ENCODE measurements around the gene C8B.

- TF ChIP-seq MYC (IDR thresholded peaks at IDR 0.05; ENCODE audit: low read depth, low read length) (no peak), MYC (CRISPR knock-in tag; IDR thresholded peaks at IDR 0.05; ENCODE audit: borderline replicate concordance, low read depth) (no peak), E2F1 (CRISPR knock-in tag; IDR thresholded peaks at IDR 0.05) (no peak), MAX (CRISPR knock-in tag; IDR thresholded peaks at IDR 0.05) (no peak), POLR2A (conservative IDR thresholded peaks at IDR 0.05) (no peak), CTCF (IDR thresholded peaks at IDR 0.05 in 2 of 3, conservative IDR thresholded peaks at IDR 0.05 in 1 of 3; ENCODE audit: insufficient read depth in 2 of 3, low read depth in 1 of 3, low read length in 3 of 3) (no peak), REST (IDR thresholded peaks at IDR 0.05; ENCODE audit: borderline replicate concordance) (no peak), REST (CRISPR knock-in tag; IDR thresholded peaks at IDR 0.05; ENCODE audit: low read depth) (no peak), ZNF583 (CRISPR knock-in tag; IDR thresholded peaks at IDR 0.05) (no peak), NR4A1 (CRISPR knock-in tag; IDR thresholded peaks at IDR 0.05) (no peak), NR4A1 (tag; IDR thresholded peaks at IDR 0.05) (no peak), RAD21 (CRISPR knock-in tag; conservative IDR thresholded peaks at IDR 0.05 in 1 of 2, IDR thresholded peaks at IDR 0.05 in 1 of 2) (no peak), DPF2 (IDR thresholded peaks at IDR 0.05) (no peak), JUND (IDR thresholded peaks at IDR 0.05; ENCODE audit: borderline replicate concordance, low read depth, low read length) (no peak), JUND (tag; IDR thresholded peaks at IDR 0.05; ENCODE audit: borderline replicate concordance, low read depth, low read length) (no peak), ILF3 (IDR thresholded peaks at IDR 0.05; ENCODE audit: borderline replicate concordance) (no peak), CREBBP (IDR thresholded peaks at IDR 0.05; ENCODE audit: low read depth, low read length) (no peak), CAMTA2 (CRISPR knock-in tag; conservative IDR thresholded peaks at IDR 0.05) (no peak)
These were observed 57.1 kb downstream of the C8B start for GRCh38 chr1:56908619-56909221.
